Breast epithelium (tissue), 4 donors: ENCODE data around the gene SCFD1. TPM values are rescaled to one million over a fixed set of nuclear protein-coding genes. Genes with fewer than 3 reads are reported as not detected.

Source experiments
- DNase-seq, 2 donors: peaks; one replicate each; pipeline ENCODE4 v3.0.0-alpha.2; 2019; ENCODE audit warnings: low spot score in 2 of 2
- H3K27ac ChIP-seq, 2 donors: fragments of 200-600 bp; sonication (generic) in 1 of 2; one replicate each; pipeline ENCODE4 v1.5.1; 2016 to 2019; ENCODE audit warnings: mild to moderate bottlenecking in 1 of 2
- H3K27me3 ChIP-seq, 2 donors: fragments of 200-600 bp; sonication (generic) in 1 of 2; one replicate each; pipeline versions ENCODE4 v1.5.1 to v1.6.0; 2017 to 2019; ENCODE audit warnings: control low read depth in 1 of 2, mild to moderate bottlenecking in 1 of 2
- H3K36me3 ChIP-seq: fragments of 200-600 bp; one replicate; pipeline ENCODE4 v1.5.1; 2019
- H3K4me1 ChIP-seq, 2 donors: fragments of 200-600 bp; sonication (generic); one replicate each; pipeline ENCODE4 v1.5.1; 2016 to 2019; ENCODE audit warnings: control low read depth in 1 of 2
- H3K4me3 ChIP-seq, 3 donors: fragments of 200-600 bp; sonication (generic); 1 replicate in 2 of 3; 2 replicates in 1 of 3; pipeline ENCODE4 v1.5.1; 2016 to 2019; ENCODE audit warnings: mild to moderate bottlenecking in 3 of 3, moderate library complexity in 2 of 3
- H3K9me3 ChIP-seq, 2 donors: fragments of 200-600 bp; sonication (generic) in 1 of 2; one replicate each; pipeline ENCODE4 v1.5.1; 2016 to 2019; ENCODE audit warnings: control low read depth in 1 of 2
- CTCF ChIP-seq, 3 donors: fragments of 450-650 bp; IDR thresholded peaks; one replicate each; pipeline ENCODE4 v1.5.1; 2016 to 2017; ENCODE audit warnings: antibody characterized with exemption in 3 of 3, mild to moderate bottlenecking in 3 of 3, moderate library complexity in 3 of 3
- POLR2A ChIP-seq: fragments of 450-650 bp; IDR thresholded peaks from one replicate; pipeline ENCODE4 v1.6.1; 2016; ENCODE audit warnings: antibody characterized with exemption, mild to moderate bottlenecking, moderate library complexity
- POLR2AphosphoS5 ChIP-seq, 3 donors: sonication (generic); formaldehyde crosslinking; IDR thresholded peaks; one replicate each; pipeline ENCODE4 v1.6.1; 2017; ENCODE audit warnings: antibody characterized with exemption in 3 of 3
- intact Hi-C: fragments of 100-400 bp; cut with DNase I; formaldehyde crosslinking; loops from one replicate; pipeline ENCODE4 v1.15.1; 2023; ENCODE audit warnings: low total_unique reads
- total RNA-seq, 3 donors: library from RNA; depleted of rRNA; stranded (reverse); fragments of >200 nt; gene quantifications; one replicate each; pipeline ENCODE4 v1.1.0, GENCODE V29; 2016

SCFD1 gene
- total RNA-seq, 3 donors from 2014 or later = 64.6 to 93.1 (median 73.5) TPM

GRCh38 chr14:30614155-30614554, 8.0 kb upstream of the SCFD1 start:
- TF ChIP-seq CTCF (IDR thresholded peaks at IDR 0.05) (no peak), POLR2A (no peak), POLR2AphosphoS5 (IDR thresholded peaks at IDR 0.05) (no peak)
- H3K27me3 ChIP-seq = no peaks in the 10 kb centered on the region
- H3K4me3 ChIP-seq = no peak overlapping the region
- no peaks in the 10 kb centered on the region for H3K4me1 ChIP-seq
- DNase-seq = no peak
- intact Hi-C loops = no loop called here
- H3K36me3 ChIP-seq = no peaks in the 10 kb centered on the region
- no peak overlapping the region for H3K27ac ChIP-seq
- no peaks in the 10 kb centered on the region for H3K9me3 ChIP-seq

- Histone ChIP-seq H3K36me3 (no peaks in the 10 kb centered on the region), H3K27ac (no peak overlapping the region), H3K9me3 (no peaks in the 10 kb centered on the region), H3K27me3 (no peaks in the 10 kb centered on the region), H3K4me3 (no peak overlapping the region), H3K4me1 (peaks cover 0 to 9% of the 10 kb centered on the region in 2 donors)
- intact Hi-C loops = no loop called here
- no peak for TF ChIP-seq CTCF (IDR thresholded peaks at IDR 0.05)
- no peak for TF ChIP-seq POLR2AphosphoS5 (IDR thresholded peaks at IDR 0.05)
- TF ChIP-seq POLR2A = no peak
- DNase-seq = no peak
Observed at GRCh38 chr14:30620178-30620577, 1.9 kb upstream of the SCFD1 start.

GRCh38 chr14:30621354-30621939, 672 bp upstream of the SCFD1 start:
- no peaks in the 10 kb centered on the region for H3K36me3 ChIP-seq
- intact Hi-C loops = no loop called here
- peaks cover 0 to 9% of the 10 kb centered on the region in 2 donors for H3K4me1 ChIP-seq
- H3K4me3 ChIP-seq = peak overlapping the region; percentile 67 to 74 (median 72)
- peak overlapping the region; percentile 84 to 88 for H3K27ac ChIP-seq
- no peaks in the 10 kb centered on the region for H3K27me3 ChIP-seq
- no peaks in the 10 kb centered on the region for H3K9me3 ChIP-seq
- no peak for DNase-seq
- TF ChIP-seq CTCF (IDR thresholded peaks at IDR 0.05) (no peak), POLR2AphosphoS5 (IDR thresholded peaks at IDR 0.05) (no peak), POLR2A (no peak)

GRCh38 chr14:30623412-30624131, 1.5 kb downstream of the SCFD1 start:
- H3K27me3 ChIP-seq = no peaks in the 10 kb centered on the region
- peak overlapping the region; percentile 67 to 74 (median 72) for H3K4me3 ChIP-seq
- H3K27ac ChIP-seq = no peak overlapping the region
- no peak for TF ChIP-seq POLR2A
- no peak for TF ChIP-seq CTCF (IDR thresholded peaks at IDR 0.05)
- TF ChIP-seq POLR2AphosphoS5 (IDR thresholded peaks at IDR 0.05) = no peak
- DNase-seq = no peak
- no peaks in the 10 kb centered on the region for H3K9me3 ChIP-seq
- intact Hi-C loops = no loop called here
- H3K36me3 ChIP-seq = no peaks in the 10 kb centered on the region
- peaks cover 0 to 9% of the 10 kb centered on the region in 2 donors for H3K4me1 ChIP-seq

GRCh38 chr14:30624132-30624423, 2.0 kb downstream of the SCFD1 start:
- no peak for DNase-seq
- no peak overlapping the region for H3K27ac ChIP-seq
- intact Hi-C loops = no loop called here
- no peak overlapping the region for H3K4me3 ChIP-seq
- TF ChIP-seq POLR2AphosphoS5 (IDR thresholded peaks at IDR 0.05) (no peak), POLR2A (no peak), CTCF (IDR thresholded peaks at IDR 0.05) (no peak)
- no peaks in the 10 kb centered on the region for H3K9me3 ChIP-seq
- no peaks in the 10 kb centered on the region for H3K27me3 ChIP-seq
- H3K4me1 ChIP-seq = peaks cover 0 to 9% of the 10 kb centered on the region in 2 donors
- no peaks in the 10 kb centered on the region for H3K36me3 ChIP-seq
